Body of pancreas (tissue), 4 donors: ENCODE data around the gene HEY2.

ENCODE experiments used
- CTCF ChIP-seq, 7 experiments: fragments of 450-650 bp in 4 of 7; fragments of 200-600 bp in 3 of 7; sonication (generic) in 3 of 7; IDR thresholded peaks; one replicate each; pipeline ENCODE4 v1.5.1; 2016 to 2019; ENCODE audit warnings: antibody characterized with exemption in 7 of 7
- POLR2A ChIP-seq, 3 donors: fragments of 450-650 bp; IDR thresholded peaks; one replicate each; pipeline ENCODE4 v1.6.1; 2016; ENCODE audit warnings: antibody characterized with exemption in 3 of 3, mild to moderate bottlenecking in 2 of 3

- TF ChIP-seq CTCF (IDR thresholded peaks at IDR 0.05) = no peak
- TF ChIP-seq POLR2A (IDR thresholded peaks at IDR 0.05) = no peak
Observed at GRCh38 chr6:125773387-125774341, 24.2 kb downstream of the HEY2 start.
